Fibroblast of skin of back (primary cell): ENCODE measurements around the gene USP26.
"Not testable (repeated sequence)": the region's sequence is repeated elsewhere in the genome, so short reads cannot be mapped to it uniquely, and the experiment has no call there.

Experiments
- DNase-seq: peaks from one replicate; pipeline ENCODE4 v3.0.0-alpha.2; 2013

Gene USP26

DNA sequence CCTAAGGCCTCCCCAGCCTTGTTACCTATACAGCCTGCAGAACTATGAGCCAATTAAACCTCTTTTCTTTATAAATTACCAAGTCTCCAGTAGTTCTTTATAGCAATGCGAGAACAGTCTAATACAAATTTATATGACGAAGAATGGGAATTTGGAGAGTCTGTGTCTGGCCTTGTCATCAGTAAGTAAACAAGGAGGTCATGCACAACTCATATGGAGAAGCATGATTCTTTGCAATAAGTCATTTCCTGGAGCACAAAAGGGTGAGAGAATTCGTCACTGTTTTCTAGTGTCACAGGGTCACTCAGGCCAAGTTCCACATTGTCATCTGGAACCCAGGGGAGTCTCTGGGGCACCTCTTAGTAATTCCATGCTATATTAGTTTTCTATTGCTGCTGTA, 89.5 kb downstream of the USP26 start:
- DNase-seq = no peak

DNA sequence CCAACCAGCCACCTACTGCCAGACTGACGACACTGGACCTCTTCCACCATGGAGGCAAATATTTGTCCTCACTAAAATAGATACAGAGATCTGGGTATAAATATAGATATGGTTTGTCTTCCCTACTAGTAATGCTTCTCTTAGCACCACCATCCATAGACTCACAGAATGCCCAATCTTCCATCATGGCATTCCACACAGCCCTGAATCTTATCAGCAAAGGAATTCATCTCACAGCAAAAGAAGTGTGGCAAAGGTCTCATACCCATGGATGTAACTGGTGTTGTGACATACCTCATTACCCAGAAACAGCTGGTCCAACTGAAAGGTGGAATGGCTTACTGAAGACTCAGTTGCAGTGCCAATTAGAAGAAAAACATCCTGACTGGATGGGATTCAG, 91.3 kb downstream of the USP26 start:
- no peak for DNase-seq

DNA sequence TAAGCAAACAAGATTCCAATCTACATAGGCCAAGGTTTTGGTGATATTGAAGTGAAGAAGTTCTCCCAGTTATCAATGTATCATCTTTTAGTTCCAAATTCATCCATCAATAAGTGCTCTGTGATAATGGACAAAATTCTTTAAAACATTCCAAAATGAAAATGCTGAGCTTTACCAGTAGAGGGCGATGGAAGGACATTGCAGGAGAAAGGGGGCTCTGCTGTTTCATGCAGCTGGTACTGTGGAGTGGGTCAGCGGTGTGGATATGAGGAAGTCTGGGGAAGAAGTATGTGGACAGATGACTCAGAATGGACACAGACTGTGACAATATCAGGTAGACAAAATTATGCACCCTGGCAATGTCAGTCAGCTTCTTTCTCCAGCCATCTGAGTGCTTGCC, 91.9 kb downstream of the USP26 start:
- DNase-seq = peak; percentile 10

DNA sequence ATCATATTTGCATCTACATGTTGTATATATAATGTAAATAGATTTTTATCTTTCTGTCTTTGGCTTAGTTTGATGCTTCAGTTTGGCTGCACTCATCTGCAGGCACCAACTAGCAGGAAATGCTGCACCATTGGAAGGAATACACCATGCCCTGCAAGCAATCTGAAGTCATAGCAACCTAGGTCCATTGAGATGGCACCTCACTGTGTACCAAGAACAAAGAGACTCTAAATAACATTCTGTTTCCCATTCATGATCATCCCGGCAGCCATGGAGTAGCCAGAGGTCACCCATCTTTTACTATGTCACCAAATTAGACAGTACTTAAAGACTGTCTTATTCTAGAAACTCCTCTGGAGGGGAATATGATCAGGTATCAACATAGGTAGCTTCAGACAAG, 97.7 kb downstream of the USP26 start:
- DNase-seq = no peak

DNA sequence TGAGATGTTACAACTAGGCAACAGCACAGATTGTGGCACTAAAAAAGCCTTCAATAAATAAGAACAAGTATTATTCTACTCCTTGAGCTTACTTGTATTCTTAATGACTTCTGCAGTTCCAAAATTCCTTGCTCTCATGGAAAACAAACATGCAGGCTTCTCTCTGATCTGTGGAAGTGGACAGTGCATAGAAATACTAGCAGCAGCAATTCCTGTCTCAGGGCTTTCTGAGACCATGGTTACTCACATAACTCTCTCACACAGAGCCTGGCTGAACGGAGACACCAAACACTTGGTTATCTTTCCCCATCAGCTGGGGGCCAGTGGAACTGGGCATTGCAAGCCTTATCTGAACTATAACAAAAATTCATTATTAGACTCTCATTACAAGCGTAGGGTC, 106.1 kb downstream of the USP26 start:
- no peak for DNase-seq

DNA sequence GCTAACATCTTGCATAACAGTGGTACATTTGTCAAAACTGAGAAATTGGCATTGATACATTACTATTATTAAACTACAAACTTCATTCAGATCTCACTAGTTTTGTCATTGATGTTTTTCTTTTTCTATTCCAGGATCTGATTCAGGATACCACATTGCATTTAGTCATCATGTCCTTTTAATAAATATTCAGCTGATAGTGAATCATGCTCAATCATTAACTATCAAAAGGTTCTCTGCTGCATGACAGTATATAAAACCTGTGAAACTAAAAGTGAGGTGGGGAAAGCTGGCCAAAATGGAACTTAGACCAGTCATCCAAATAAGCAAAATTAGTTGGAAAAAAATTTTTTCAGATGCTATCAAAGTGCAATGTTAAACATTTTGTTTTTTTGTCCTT, 110.4 kb downstream of the USP26 start:
- DNase-seq = no peak

DNA sequence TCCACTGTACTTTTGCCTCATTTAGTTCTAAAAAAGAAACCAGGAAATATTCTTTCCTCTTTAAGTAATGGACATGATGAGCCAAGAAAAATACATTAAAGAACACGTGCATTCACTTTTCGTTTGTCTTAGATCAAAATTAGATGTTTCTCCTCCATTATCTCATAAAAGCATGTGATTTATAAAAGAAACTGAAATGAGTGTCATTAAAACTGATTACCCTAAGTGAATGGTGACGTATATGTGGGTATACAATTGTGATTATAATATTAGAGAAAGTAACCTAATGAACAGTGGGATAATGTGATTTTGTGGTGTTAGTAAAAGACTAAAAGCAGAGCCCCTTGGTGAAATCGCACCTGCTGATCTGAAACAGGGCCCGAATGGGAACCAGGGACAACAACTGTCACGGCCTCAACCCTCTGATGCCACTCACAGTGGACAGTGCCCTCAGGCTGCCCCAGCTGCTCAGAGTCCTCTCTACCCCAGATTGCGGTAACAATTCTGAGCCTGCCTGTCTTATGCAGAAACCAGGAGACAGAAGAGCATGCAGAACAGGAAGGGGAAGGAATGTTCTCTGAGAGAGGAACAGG, 112.8 kb downstream of the USP26 start:
- DNase-seq = no peak

DNA sequence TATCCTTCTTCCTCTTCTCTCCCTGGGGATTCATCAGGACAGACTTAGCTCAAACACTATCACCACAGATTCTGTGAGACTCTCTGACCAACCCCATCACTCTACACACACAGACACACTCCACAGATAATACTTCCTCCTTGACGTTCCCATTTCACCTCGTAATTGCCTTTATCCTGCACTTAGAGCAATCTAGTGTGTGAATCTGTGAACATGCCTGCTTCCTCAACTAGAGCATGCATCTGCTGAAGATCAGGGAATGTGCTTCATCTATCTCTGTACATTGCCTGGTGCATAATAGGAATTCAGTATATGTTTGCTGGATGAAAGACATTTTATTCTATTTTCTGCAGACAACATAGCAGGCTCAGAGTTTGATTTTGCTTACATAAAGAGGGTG, 113.4 kb downstream of the USP26 start:
- DNase-seq = no peak

DNA sequence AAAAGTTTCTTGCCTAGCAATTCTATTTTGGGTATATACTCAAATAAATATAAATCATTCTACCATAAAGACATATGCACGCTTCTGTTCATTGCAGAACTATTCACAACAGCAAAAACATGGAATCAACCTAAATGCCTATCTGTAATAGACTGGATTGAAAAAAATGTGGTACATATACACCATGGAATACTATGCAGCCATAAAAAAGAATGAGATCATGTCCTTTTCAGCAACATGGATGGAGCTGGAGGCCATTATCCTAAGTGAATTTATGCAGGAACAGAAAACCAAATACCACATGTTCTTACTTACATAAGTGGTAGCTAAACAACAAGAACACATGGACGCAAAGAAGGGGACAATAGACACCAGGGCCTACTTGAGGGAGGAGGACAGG, 116.9 kb downstream of the USP26 start:
- not testable (repeated sequence) for DNase-seq
